ENCODE data around the gene GABBR2.

Gene GABBR2

DNA sequence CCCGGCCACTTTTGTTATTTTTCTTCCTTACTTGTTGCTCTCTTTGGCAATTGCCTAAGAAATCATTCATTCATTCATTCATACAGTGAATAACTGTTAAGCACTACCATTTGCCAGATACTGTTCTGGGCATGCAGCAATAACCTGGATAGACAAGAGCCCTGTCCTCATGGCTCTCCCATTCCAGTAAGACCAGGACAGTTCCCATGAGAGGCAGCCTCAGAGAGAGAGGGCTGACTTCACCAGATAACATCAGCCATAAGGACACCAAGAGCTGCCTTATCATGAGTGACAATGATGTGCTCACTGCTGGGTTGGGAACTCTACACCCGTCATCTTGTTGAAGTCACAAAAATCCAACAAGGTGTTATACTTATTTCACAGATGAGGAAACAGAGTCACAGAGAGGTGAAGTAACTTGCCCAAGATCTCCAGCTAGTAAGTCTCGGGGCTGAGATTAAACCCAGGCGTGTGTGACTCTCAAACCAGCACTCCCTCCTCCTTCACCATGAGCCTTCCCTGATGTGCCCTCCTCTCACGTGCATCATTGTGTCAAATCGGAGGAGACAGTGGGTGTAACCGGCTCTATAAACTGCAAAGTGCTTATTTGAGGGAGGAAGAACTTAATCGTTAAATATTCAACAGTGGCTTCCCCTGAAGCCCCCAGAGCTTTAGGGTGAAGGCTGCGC lies 392.1 kb downstream of the GABBR2 start:
- Mint-ChIP-seq H3K27ac (no peak overlapping the region), H3K36me3 (ENCODE audit: low read depth) (no peaks in the 10 kb centered on the region), H3K27me3 (ENCODE audit: low read depth) (peaks cover 6% of the 10 kb centered on the region), H3K4me3 (no peak overlapping the region), H3K4me1 (ENCODE audit: low read depth) (peaks cover 2% of the 10 kb centered on the region), H3K9me3 (no peaks in the 10 kb centered on the region)
- no peak for DNase-seq (ENCODE audit: low spot score)

DNA sequence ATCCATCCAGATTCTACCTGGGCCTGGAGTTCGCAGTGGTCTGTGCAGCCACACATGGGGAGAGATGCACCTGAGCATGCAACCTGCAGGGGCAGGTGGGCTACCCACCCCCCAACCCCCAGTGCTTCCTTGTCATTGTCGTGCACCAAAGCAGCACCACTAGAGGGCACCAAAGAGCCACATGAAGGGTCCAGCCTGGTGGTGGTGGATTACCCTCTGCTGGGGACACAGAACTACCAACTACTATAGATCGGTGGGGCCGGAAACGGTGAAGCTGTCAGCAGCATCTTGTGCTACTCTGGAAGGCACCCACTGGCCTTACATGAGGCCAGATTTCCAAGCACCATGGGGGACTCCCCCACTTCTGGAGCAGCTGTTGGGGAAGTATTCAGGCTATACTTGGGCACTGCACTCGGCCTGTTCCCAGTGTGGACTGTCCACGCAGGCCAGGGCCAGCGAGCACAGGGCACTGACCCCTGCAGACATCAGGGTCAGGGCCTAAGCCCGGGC lies 393.1 kb downstream of the GABBR2 start:
- H3K27ac Mint-ChIP-seq = no peak overlapping the region
- H3K4me3 Mint-ChIP-seq = no peak overlapping the region
- H3K36me3 Mint-ChIP-seq (ENCODE audit: low read depth) = no peaks in the 10 kb centered on the region
- H3K4me1 Mint-ChIP-seq (ENCODE audit: low read depth) = peaks cover 2% of the 10 kb centered on the region
- DNase-seq (ENCODE audit: low spot score) = peak; percentile 58
- no peaks in the 10 kb centered on the region for H3K9me3 Mint-ChIP-seq
- H3K27me3 Mint-ChIP-seq (ENCODE audit: low read depth) = peaks cover 6% of the 10 kb centered on the region

DNA sequence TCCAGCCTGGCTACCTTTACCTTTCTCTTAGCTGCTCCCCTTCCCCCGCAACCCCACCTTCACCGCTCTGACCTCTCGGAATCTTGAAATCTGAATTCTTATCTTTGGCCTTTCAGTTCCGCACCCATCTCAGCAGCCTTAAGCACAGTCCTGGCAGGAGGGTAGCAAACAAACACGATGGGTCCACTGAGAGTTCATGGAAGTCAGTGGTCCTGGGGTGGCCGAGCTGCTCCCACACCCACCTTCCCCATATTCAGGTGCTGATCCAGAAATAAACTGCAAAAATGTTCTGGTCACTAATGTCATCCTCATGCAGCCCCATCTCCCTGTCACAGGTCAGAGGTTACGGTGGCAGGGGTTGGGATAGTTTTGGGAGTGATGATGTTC lies 393.7 kb downstream of the GABBR2 start:
- no peaks in the 10 kb centered on the region for H3K36me3 Mint-ChIP-seq (ENCODE audit: low read depth)
- DNase-seq (ENCODE audit: low spot score) = no peak
- H3K9me3 Mint-ChIP-seq = no peaks in the 10 kb centered on the region
- H3K27ac Mint-ChIP-seq = no peak overlapping the region
- peaks cover 6% of the 10 kb centered on the region for H3K27me3 Mint-ChIP-seq (ENCODE audit: low read depth)
- peaks cover 2% of the 10 kb centered on the region for H3K4me1 Mint-ChIP-seq (ENCODE audit: low read depth)
- no peak overlapping the region for H3K4me3 Mint-ChIP-seq

DNA sequence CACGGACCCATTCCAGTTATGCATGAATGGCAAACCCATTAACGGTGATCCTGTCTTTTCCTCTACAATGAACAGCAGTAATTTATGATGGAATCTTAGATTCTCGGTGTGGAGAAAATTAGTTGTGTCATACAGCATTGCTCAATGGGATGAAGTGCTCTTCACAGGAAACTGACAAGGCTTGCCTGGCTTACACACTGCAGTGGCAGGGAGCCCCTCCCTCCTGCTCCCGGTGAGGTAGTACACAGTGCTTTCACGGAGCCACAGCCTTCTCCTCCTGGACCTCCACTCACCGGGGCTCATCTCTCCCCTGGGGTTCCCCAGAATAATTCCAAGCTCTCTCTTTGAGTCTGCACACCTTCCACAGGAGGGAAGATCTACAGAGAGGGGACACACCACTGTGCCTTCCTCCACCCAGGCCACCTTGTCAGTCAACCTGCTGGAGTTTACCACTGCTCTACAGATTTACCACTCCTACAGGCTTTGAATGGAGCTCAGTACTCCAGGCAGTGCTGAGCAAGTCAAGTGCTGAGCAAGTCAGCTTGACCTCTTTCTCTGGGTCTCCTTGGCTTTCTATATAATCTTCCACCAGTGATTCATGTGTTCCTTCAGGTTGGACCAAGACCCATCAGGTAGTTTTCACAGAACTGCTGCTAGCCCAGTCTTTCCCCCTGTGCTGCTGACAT lies 394.2 kb downstream of the GABBR2 start:
- peaks cover 6% of the 10 kb centered on the region for H3K27me3 Mint-ChIP-seq (ENCODE audit: low read depth)
- DNase-seq (ENCODE audit: low spot score) = no peak
- no peak overlapping the region for H3K4me3 Mint-ChIP-seq
- no peaks in the 10 kb centered on the region for H3K36me3 Mint-ChIP-seq (ENCODE audit: low read depth)
- no peak overlapping the region for H3K27ac Mint-ChIP-seq
- no peaks in the 10 kb centered on the region for H3K9me3 Mint-ChIP-seq
- H3K4me1 Mint-ChIP-seq (ENCODE audit: low read depth) = peaks cover 2% of the 10 kb centered on the region

DNA sequence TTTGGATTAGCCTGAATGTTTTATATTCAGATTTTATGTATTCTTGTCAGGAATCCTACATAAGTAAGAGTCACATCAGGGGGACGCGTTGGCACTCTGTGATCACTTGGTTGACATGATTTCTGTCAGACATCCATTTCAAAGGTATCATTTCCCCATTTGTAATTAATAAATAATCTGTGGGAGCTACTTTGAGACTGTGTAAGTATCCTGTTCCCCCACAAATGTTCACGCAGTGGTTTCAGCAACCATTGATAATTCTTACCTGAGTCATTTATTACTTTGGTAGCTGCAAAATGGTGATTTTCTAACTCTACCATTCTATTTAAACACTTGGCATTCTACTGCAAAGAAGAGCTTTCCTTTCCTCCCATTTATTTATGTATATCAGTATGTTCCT lies 396.4 kb downstream of the GABBR2 start:
- Mint-ChIP-seq H3K9me3 (no peaks in the 10 kb centered on the region), H3K36me3 (ENCODE audit: low read depth) (no peaks in the 10 kb centered on the region), H3K4me1 (ENCODE audit: low read depth) (peaks cover 2% of the 10 kb centered on the region), H3K27ac (no peak overlapping the region), H3K27me3 (ENCODE audit: low read depth) (peaks cover 6% of the 10 kb centered on the region), H3K4me3 (no peak overlapping the region)
- DNase-seq (ENCODE audit: low spot score) = no peak

DNA sequence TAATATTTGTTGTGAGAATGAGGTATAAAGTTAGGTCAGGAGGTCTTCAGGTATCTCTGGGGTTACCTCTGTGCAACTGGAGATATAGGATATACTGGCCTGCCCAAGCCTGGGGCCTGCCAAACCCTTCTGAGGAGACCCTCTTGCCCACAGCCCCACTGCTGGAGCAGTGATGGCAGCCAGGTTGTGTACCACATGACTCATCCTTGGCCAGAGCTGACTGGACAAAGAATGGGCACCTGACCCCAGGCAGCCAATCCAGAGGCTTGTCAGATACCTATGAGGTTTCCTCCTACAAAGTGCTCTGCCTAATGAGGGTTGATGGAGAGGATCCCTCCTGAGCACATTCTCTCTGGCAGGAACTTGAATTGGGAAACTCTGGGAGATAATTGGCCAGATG lies 397.2 kb downstream of the GABBR2 start:
- Mint-ChIP-seq H3K4me1 (ENCODE audit: low read depth) (peaks cover 2% of the 10 kb centered on the region), H3K36me3 (ENCODE audit: low read depth) (no peaks in the 10 kb centered on the region), H3K4me3 (no peak overlapping the region)

DNA sequence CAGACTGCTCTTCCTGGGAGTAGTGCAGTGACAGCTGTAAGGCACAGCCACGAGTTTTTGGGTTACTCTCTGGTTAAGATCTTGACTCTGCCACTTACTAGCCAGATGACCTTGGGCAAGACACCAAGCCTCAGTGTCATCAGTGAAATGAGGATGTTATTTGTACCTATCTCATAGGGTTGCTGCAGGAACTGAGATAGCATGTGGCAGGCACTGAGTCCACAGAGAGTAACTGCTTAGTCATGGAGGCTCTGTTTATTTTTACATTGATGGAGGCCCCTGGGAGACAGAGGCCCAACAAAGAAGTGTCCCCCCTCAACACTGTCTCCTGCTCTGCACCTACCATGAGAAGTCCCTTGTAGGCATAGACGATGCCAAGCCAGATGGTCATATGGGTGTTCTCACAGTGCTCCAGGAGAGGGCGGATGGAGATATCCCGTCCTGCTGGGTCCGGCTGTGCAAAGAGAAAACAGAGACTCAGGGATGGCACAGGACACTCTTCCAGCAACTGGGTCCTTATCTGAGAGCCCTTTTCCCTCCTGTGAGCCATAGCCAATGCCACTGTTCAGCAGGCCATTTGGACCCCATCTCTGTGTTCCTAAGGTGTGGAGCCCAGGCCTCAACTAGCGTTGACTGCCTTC lies 397.9 kb downstream of the GABBR2 start:
- H3K27ac Mint-ChIP-seq = no peak overlapping the region
- peaks cover 2% of the 10 kb centered on the region for H3K4me1 Mint-ChIP-seq (ENCODE audit: low read depth)
- DNase-seq (ENCODE audit: low spot score) = no peak
- H3K4me3 Mint-ChIP-seq = no peak overlapping the region
- no peaks in the 10 kb centered on the region for H3K9me3 Mint-ChIP-seq
- H3K36me3 Mint-ChIP-seq (ENCODE audit: low read depth) = no peaks in the 10 kb centered on the region
- H3K27me3 Mint-ChIP-seq (ENCODE audit: low read depth) = peaks cover 12% of the 10 kb centered on the region

More for the DNA sequence above, 397.2 kb downstream of the GABBR2 start:
- peaks cover 8% of the 10 kb centered on the region for H3K27me3 Mint-ChIP-seq (ENCODE audit: low read depth)
- no peaks in the 10 kb centered on the region for H3K9me3 Mint-ChIP-seq
- H3K27ac Mint-ChIP-seq = no peak overlapping the region
- no peak for DNase-seq (ENCODE audit: low spot score)

DNA sequence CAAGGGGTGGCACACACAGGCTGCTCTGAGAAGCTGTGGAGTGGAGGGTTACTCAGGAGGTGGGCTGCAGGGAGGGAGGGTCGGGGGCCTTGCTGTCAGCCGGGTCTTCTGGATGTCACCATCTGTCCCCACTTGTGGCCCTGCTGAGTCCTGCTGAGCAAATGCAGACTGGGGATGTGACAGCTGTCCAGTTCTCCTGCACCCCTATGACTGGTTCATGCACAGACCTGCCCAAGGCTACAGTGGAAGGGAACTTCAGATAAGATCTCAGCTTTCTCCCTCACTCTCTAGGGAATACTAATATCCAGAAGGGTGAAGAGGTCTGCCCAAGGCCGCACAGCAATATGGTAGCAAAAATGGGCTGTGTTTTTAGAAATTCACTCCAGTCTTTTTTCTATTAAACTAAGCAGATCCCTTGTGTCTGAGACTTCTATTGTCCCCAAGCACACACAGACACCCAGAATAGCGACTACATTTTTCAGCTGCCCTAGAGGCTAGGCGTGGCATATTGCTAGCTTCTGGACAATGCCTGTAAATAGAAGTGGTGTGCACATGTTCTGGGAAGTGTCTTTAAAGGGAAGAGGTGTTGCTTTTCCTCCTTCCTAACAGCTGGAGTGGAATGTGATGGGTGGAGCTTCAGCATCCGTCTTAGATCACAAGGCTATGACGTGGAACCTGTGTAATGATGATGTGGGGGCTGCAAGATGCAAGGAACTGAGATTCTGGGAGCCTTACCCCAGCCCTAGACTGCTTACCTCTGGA lies 402.2 kb downstream of the GABBR2 start:
- Mint-ChIP-seq H3K4me3 (no peak overlapping the region), H3K36me3 (ENCODE audit: low read depth) (no peaks in the 10 kb centered on the region), H3K27me3 (ENCODE audit: low read depth) (peaks cover 6% of the 10 kb centered on the region), H3K9me3 (no peaks in the 10 kb centered on the region), H3K4me1 (ENCODE audit: low read depth) (no peaks in the 10 kb centered on the region), H3K27ac (no peak overlapping the region)
- DNase-seq (ENCODE audit: low spot score) = no peak

DNA sequence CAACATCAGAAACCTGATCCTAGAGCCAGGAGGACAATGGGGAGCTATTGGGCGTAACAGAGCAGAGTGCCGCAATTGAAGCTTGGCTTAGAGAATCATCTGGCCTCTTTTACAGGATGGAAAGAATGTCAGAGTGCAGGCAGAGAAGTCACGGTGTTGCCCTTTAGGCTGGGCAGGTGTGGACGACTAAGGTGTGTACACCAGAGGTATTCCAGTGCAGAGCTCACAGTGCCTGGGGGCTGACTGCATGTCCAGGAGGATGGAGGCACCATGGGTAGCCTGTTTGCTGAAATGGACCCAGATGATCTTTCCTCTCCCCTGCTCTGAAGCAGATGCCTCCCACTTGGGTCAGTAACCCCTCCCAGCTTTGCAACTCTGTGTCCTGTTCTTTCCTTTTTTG lies 404.4 kb downstream of the GABBR2 start:
- Mint-ChIP-seq H3K27me3 (ENCODE audit: low read depth) (peaks cover 6% of the 10 kb centered on the region), H3K27ac (no peak overlapping the region), H3K36me3 (ENCODE audit: low read depth) (no peaks in the 10 kb centered on the region), H3K4me3 (no peak overlapping the region), H3K4me1 (ENCODE audit: low read depth) (no peaks in the 10 kb centered on the region), H3K9me3 (no peaks in the 10 kb centered on the region)
- DNase-seq (ENCODE audit: low spot score) = no peak

DNA sequence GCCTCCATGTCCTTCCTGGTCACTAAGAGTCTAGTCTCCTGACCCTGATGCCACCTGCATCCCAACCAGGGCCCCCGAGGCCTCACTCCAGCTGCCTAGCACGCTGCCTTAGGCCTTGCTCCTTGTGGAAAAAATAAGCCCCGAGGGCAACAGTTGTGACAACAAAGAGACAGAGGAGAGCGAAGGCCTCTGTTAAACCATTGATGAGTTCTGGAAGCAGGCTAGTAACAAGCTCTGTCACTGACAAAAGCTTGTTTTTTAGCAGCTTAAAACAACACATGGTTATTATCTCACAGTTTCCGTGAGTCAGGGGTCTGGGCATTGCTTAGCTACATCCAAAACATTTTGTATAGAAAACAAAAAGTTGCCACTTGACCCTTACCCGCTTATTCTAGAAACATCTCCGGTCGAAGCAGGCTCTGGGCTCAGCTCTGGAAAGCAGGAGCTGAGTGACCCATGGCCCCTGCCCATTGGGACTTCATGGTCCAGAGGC lies 405.1 kb downstream of the GABBR2 start:
- H3K36me3 Mint-ChIP-seq (ENCODE audit: low read depth) = no peaks in the 10 kb centered on the region
- H3K9me3 Mint-ChIP-seq = no peaks in the 10 kb centered on the region
- H3K4me3 Mint-ChIP-seq = no peak overlapping the region
- no peak for DNase-seq (ENCODE audit: low spot score)
- H3K4me1 Mint-ChIP-seq (ENCODE audit: low read depth) = no peaks in the 10 kb centered on the region
- peaks cover 6% of the 10 kb centered on the region for H3K27me3 Mint-ChIP-seq (ENCODE audit: low read depth)
- no peak overlapping the region for H3K27ac Mint-ChIP-seq

DNA sequence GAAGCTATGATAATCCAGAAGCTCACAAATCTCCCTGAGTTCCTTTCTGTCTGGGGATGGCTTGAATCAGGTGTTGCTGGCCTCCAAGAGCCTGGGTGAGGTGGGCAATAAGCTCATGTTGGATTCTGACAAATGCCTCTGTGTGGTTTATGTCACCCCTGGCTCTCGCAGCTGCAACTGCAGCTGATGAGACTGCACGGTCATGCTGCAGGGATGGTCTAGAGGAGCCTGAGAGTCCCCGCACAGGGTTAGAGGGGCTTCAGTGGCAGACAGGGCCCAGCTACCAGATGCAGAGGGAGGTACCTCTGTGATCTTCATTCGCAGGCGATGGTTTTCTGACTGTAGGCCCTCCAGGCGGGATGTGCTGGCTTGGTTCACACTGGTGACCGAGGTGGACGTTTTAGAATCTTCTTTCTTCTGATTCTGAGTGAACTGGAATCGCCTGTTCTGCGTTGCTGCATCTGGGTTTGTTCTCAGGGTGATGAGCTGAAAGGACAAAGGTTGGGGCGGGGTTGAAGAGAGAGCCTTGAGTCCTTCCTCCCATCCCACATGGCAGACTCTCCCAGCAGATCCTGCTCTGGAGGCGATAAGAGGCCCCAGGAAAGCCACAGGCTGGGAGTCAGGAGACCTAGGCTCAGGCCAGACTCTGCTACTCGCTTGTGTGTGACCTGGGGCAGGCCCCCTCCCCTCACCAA lies 405.6 kb downstream of the GABBR2 start:
- no peak overlapping the region for H3K27ac Mint-ChIP-seq
- no peaks in the 10 kb centered on the region for H3K36me3 Mint-ChIP-seq (ENCODE audit: low read depth)
- DNase-seq (ENCODE audit: low spot score) = no peak
- H3K27me3 Mint-ChIP-seq (ENCODE audit: low read depth) = peaks cover 6% of the 10 kb centered on the region
- no peaks in the 10 kb centered on the region for H3K9me3 Mint-ChIP-seq
- no peaks in the 10 kb centered on the region for H3K4me1 Mint-ChIP-seq (ENCODE audit: low read depth)
- no peak overlapping the region for H3K4me3 Mint-ChIP-seq

DNA sequence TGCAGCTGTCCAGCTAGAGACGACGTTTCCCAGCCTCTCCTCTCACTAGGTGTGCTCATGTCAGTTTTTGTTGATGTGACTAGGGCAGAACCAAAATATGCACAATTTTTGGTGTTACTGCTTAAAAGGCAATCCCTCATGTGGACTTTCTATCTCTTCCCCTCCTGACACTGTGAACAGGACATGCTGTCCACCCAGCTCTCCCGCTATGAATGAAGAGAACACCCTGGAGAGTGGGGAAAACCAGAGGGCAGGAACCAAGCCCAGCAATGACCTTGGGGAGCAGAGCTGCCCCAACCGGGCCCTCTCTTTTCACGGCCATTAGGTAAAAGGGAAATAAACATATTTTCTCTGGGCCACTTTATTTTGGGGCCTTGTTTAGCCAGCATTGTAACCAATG lies 406.6 kb downstream of the GABBR2 start:
- Mint-ChIP-seq H3K4me3 (no peak overlapping the region), H3K36me3 (ENCODE audit: low read depth) (no peaks in the 10 kb centered on the region), H3K27ac (no peak overlapping the region), H3K4me1 (ENCODE audit: low read depth) (no peaks in the 10 kb centered on the region), H3K27me3 (ENCODE audit: low read depth) (peaks cover 5% of the 10 kb centered on the region), H3K9me3 (no peaks in the 10 kb centered on the region)
- no peak for DNase-seq (ENCODE audit: low spot score)

DNA sequence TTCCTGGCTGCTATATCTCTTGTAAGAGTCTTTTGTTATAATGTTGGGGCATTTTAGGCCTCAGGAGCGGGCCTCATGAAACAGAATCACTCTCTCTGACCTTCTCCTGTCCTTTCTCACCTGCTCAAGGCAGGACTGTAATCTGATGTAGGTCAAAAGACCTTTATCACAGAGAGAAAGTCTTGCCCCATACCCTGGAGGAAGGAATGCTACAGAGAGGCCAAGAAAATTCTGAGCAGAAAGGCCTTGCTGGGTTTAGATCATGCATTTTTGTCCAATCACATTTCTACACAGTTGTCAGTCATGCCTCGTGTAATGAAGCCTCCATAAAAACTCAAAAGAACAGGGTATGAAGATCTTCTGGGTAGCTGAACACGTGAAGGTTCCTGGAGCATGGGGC lies 408.1 kb downstream of the GABBR2 start:
- Mint-ChIP-seq H3K4me3 (no peak overlapping the region), H3K36me3 (ENCODE audit: low read depth) (no peaks in the 10 kb centered on the region), H3K9me3 (no peaks in the 10 kb centered on the region), H3K27me3 (ENCODE audit: low read depth) (peaks cover 6% of the 10 kb centered on the region), H3K27ac (no peak overlapping the region), H3K4me1 (ENCODE audit: low read depth) (no peaks in the 10 kb centered on the region)
- DNase-seq (ENCODE audit: low spot score) = no peak
